Uterus (tissue), 2 donors: ENCODE data around the gene DNAJC28.

ENCODE experiments used
- POLR2A ChIP-seq, 2 donors: fragments of 450-650 bp; IDR thresholded peaks; one replicate each; pipeline ENCODE4 v1.6.1; 2016; ENCODE audit warnings: antibody characterized with exemption in 2 of 2, mild to moderate bottlenecking in 1 of 2, moderate library complexity in 1 of 2
- TF ChIP-seq, protein P1 (sequence below), 4 experiments: fragments of 200-600 bp in 2 of 4; fragments of 450-650 bp in 2 of 4; sonication (generic) in 2 of 4; IDR thresholded peaks; one replicate each; pipeline ENCODE4 v1.5.1; 2016 to 2019; ENCODE audit warnings: antibody characterized with exemption in 4 of 4, mild to moderate bottlenecking in 2 of 4, moderate library complexity in 1 of 4

GRCh38 chr21:33444499-33444898 is 47.0 kb downstream of the DNAJC28 start:
- TF ChIP-seq, protein P1, sequence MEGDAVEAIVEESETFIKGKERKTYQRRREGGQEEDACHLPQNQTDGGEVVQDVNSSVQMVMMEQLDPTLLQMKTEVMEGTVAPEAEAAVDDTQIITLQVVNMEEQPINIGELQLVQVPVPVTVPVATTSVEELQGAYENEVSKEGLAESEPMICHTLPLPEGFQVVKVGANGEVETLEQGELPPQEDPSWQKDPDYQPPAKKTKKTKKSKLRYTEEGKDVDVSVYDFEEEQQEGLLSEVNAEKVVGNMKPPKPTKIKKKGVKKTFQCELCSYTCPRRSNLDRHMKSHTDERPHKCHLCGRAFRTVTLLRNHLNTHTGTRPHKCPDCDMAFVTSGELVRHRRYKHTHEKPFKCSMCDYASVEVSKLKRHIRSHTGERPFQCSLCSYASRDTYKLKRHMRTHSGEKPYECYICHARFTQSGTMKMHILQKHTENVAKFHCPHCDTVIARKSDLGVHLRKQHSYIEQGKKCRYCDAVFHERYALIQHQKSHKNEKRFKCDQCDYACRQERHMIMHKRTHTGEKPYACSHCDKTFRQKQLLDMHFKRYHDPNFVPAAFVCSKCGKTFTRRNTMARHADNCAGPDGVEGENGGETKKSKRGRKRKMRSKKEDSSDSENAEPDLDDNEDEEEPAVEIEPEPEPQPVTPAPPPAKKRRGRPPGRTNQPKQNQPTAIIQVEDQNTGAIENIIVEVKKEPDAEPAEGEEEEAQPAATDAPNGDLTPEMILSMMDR (IDR thresholded peaks at IDR 0.05): no peak
- TF ChIP-seq POLR2A (IDR thresholded peaks at IDR 0.05): no peak
